KOPT-K1 (cell line): ENCODE data around the gene CAPN5.
"Not testable (repeated sequence)": the region's sequence is repeated elsewhere in the genome, so short reads cannot be mapped to it uniquely, and the experiment has no call there.

ENCODE experiments used
- H3K27ac ChIP-seq: fragments of 200-600 bp; sonication (generic); 2 replicates; pipeline ENCODE4 v1.5.1; 2016; ENCODE audit warnings: antibody characterized with exemption, mild to moderate bottlenecking, low read depth, low read length; ENCODE audit not compliant: poor library complexity, severe bottlenecking
- H3K36me3 ChIP-seq: fragments of 200-600 bp; sonication (generic); 2 replicates; pipeline ENCODE4 v1.5.1; 2017; ENCODE audit warnings: antibody characterized with exemption, mild to moderate bottlenecking, low read length, moderate library complexity; ENCODE audit not compliant: insufficient read depth
- H3K9me3 ChIP-seq: fragments of 200-600 bp; sonication (generic); 2 replicates; pipeline ENCODE4 v1.5.1; 2017; ENCODE audit warnings: antibody characterized with exemption, low read length, mild to moderate bottlenecking; ENCODE audit not compliant: insufficient read depth, poor library complexity, severe bottlenecking

Gene CAPN5

GRCh38 chr11:77091146-77091940 lies 24.6 kb downstream of the CAPN5 start:
- Histone ChIP-seq H3K36me3 (no peaks in the 10 kb centered on the region), H3K27ac (no peak overlapping the region), H3K9me3 (no peaks in the 10 kb centered on the region)

GRCh38 chr11:77092382-77092781 lies 25.6 kb downstream of the CAPN5 start:
- H3K27ac ChIP-seq, result no peak overlapping the region
- no peaks in the 10 kb centered on the region for H3K36me3 ChIP-seq
- no peaks in the 10 kb centered on the region for H3K9me3 ChIP-seq

GRCh38 chr11:77093056-77093891 lies 26.5 kb downstream of the CAPN5 start:
- no peaks in the 10 kb centered on the region for H3K9me3 ChIP-seq
- H3K27ac ChIP-seq, result no peak overlapping the region
- H3K36me3 ChIP-seq, result no peaks in the 10 kb centered on the region

- no peaks in the 10 kb centered on the region for H3K9me3 ChIP-seq
- no peaks in the 10 kb centered on the region for H3K36me3 ChIP-seq
- no peak overlapping the region for H3K27ac ChIP-seq
Measured at GRCh38 chr11:77093987-77094840, 27.4 kb downstream of the CAPN5 start.

- no peaks in the 10 kb centered on the region for H3K36me3 ChIP-seq
- H3K27ac ChIP-seq, result no peak overlapping the region
- no peaks in the 10 kb centered on the region for H3K9me3 ChIP-seq
Measured at GRCh38 chr11:77094841-77095365, 28.1 kb downstream of the CAPN5 start.

- Histone ChIP-seq H3K9me3 (no peaks in the 10 kb centered on the region), H3K36me3 (no peaks in the 10 kb centered on the region), H3K27ac (no peak overlapping the region)
Measured at GRCh38 chr11:77095551-77096490, 29.1 kb downstream of the CAPN5 start.

GRCh38 chr11:77096591-77097019 lies 29.8 kb downstream of the CAPN5 start:
- Histone ChIP-seq H3K27ac (no peak overlapping the region), H3K9me3 (no peaks in the 10 kb centered on the region), H3K36me3 (no peaks in the 10 kb centered on the region)

- H3K36me3 ChIP-seq, H3K9me3 ChIP-seq, H3K27ac ChIP-seq: not testable (repeated sequence)
Measured at GRCh38 chr11:77097180-77097579, 30.4 kb downstream of the CAPN5 start.

GRCh38 chr11:77100166-77101042 lies 33.6 kb downstream of the CAPN5 start:
- H3K9me3 ChIP-seq, result no peaks in the 10 kb centered on the region
- H3K27ac ChIP-seq, result no peak overlapping the region
- H3K36me3 ChIP-seq, result no peaks in the 10 kb centered on the region

- H3K27ac ChIP-seq, result no peak overlapping the region
- H3K9me3 ChIP-seq, result no peaks in the 10 kb centered on the region
- no peaks in the 10 kb centered on the region for H3K36me3 ChIP-seq
Measured at GRCh38 chr11:77101043-77101537, 34.3 kb downstream of the CAPN5 start.

GRCh38 chr11:77102246-77103210 lies 35.8 kb downstream of the CAPN5 start, which contains the start of gene OMP:
OMP (plus strand) TSS chr11:77102840; CDS start chr11:77102840, 0 bp downstream.
- no peaks in the 10 kb centered on the region for H3K36me3 ChIP-seq
- H3K9me3 ChIP-seq, result no peaks in the 10 kb centered on the region
- H3K27ac ChIP-seq, result no peak within 1 kb of the TSS

- Histone ChIP-seq H3K9me3 (no peaks in the 10 kb centered on the region), H3K36me3 (no peaks in the 10 kb centered on the region), H3K27ac (no peak overlapping the region)
Measured at GRCh38 chr11:77103319-77103718, 36.5 kb downstream of the CAPN5 start.
